OCI-LY7 (cell line): ENCODE results near the gene MIF4GD.

Experiments used
- EZH2phosphoT487 ChIP-seq: fragments of 200-600 bp; sonication (generic); IDR thresholded peaks from 2 replicates; pipeline ENCODE4 v1.6.1; 2018; ENCODE audit warnings: low read depth, borderline replicate concordance, mild to moderate bottlenecking, mixed run types, antibody characterized with exemption, low read length, moderate library complexity, mixed read lengths
- TF ChIP-seq, protein P1 (sequence below): fragments of 200-600 bp; sonication (generic); conservative IDR thresholded peaks from 2 replicates; pipeline ENCODE4 v1.5.1; 2014; ENCODE audit warnings: mild to moderate bottlenecking, antibody characterized with exemption, low read length, moderate library complexity, mixed read lengths

DNA sequence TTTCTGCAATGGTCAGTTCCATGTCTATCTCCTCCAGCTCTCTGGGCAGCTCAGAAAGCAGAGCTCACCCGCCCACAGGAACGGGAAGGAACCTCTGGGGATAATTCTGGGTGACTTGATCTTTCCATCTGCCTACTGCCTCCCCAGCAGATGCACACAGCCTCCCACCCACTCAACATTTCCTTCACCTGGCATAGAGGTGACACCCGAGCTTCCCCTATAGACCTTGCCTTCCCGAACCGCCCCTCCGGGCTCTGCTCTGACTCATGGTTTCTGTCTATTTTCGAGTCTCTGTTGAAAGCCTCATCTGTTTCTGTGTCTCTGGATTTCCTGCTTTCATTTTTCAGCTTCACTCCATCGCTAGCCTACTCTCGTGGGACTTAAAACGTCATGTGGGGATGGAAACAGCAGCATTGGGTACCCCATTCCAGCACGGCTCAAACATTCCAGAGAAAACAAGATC is 21.0 kb downstream of the MIF4GD start:
- TF ChIP-seq, protein P1, sequence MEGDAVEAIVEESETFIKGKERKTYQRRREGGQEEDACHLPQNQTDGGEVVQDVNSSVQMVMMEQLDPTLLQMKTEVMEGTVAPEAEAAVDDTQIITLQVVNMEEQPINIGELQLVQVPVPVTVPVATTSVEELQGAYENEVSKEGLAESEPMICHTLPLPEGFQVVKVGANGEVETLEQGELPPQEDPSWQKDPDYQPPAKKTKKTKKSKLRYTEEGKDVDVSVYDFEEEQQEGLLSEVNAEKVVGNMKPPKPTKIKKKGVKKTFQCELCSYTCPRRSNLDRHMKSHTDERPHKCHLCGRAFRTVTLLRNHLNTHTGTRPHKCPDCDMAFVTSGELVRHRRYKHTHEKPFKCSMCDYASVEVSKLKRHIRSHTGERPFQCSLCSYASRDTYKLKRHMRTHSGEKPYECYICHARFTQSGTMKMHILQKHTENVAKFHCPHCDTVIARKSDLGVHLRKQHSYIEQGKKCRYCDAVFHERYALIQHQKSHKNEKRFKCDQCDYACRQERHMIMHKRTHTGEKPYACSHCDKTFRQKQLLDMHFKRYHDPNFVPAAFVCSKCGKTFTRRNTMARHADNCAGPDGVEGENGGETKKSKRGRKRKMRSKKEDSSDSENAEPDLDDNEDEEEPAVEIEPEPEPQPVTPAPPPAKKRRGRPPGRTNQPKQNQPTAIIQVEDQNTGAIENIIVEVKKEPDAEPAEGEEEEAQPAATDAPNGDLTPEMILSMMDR = no peak
- TF ChIP-seq EZH2phosphoT487 = no peak
